Measurements from ENCODE around the gene METTL23.

DNA sequence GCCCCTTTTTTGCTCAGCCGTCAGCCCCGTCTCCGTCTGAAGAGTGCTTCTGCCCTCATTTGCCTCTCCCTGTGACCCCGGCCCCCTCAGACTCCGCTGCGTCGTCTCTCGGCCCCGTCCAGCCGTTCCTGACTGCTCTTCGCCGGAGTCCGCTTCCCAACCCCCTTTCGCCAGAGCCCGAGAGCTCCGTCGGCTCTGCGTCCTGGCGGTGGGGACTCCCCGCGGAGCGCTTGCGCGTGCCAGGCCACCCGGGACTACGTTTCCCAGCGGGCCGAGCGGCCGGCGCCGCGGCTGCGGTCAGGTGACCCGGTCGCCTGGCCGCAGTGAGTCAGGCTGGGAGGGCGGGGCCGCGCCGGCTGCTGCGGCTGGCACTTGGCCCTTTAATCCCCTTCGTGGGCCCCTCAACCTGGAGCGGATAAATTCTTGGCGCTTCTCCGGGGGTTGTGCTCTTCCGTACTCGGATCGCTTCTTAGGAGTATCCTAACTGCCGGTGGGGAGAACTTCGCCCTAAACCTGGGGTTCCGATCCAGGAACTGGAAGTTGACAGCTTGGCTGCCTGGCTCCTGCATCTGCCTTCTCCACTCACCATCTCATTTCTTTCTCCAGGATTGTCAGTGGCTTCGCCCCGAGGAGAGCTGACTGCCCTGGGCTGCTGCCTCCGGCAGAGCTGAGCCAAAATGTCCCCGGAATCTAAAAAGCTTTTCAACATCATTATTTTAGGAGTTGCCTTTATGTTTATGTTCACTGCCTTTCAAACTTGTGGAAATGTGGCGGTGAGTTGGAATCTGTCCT lies 11.2 kb downstream of the METTL23 start, which contains the start of gene MFSD11:
- TF ChIP-seq, protein P1, sequence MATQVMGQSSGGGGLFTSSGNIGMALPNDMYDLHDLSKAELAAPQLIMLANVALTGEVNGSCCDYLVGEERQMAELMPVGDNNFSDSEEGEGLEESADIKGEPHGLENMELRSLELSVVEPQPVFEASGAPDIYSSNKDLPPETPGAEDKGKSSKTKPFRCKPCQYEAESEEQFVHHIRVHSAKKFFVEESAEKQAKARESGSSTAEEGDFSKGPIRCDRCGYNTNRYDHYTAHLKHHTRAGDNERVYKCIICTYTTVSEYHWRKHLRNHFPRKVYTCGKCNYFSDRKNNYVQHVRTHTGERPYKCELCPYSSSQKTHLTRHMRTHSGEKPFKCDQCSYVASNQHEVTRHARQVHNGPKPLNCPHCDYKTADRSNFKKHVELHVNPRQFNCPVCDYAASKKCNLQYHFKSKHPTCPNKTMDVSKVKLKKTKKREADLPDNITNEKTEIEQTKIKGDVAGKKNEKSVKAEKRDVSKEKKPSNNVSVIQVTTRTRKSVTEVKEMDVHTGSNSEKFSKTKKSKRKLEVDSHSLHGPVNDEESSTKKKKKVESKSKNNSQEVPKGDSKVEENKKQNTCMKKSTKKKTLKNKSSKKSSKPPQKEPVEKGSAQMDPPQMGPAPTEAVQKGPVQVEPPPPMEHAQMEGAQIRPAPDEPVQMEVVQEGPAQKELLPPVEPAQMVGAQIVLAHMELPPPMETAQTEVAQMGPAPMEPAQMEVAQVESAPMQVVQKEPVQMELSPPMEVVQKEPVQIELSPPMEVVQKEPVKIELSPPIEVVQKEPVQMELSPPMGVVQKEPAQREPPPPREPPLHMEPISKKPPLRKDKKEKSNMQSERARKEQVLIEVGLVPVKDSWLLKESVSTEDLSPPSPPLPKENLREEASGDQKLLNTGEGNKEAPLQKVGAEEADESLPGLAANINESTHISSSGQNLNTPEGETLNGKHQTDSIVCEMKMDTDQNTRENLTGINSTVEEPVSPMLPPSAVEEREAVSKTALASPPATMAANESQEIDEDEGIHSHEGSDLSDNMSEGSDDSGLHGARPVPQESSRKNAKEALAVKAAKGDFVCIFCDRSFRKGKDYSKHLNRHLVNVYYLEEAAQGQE (IDR thresholded peaks at IDR 0.05; ENCODE audit: unreplicated experiment) = no peak
- TF ChIP-seq, protein P2, sequence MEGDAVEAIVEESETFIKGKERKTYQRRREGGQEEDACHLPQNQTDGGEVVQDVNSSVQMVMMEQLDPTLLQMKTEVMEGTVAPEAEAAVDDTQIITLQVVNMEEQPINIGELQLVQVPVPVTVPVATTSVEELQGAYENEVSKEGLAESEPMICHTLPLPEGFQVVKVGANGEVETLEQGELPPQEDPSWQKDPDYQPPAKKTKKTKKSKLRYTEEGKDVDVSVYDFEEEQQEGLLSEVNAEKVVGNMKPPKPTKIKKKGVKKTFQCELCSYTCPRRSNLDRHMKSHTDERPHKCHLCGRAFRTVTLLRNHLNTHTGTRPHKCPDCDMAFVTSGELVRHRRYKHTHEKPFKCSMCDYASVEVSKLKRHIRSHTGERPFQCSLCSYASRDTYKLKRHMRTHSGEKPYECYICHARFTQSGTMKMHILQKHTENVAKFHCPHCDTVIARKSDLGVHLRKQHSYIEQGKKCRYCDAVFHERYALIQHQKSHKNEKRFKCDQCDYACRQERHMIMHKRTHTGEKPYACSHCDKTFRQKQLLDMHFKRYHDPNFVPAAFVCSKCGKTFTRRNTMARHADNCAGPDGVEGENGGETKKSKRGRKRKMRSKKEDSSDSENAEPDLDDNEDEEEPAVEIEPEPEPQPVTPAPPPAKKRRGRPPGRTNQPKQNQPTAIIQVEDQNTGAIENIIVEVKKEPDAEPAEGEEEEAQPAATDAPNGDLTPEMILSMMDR (conservative IDR thresholded peaks at IDR 0.05; ENCODE audit: low read depth in 2 of 2) = no peak
- TF ChIP-seq ZNF331 (CRISPR knock-in tag; IDR thresholded peaks at IDR 0.05; ENCODE audit: low read depth) (no peak), JUNB (IDR thresholded peaks at IDR 0.05; ENCODE audit: unreplicated experiment) (no peak)

Measured in GM23338 (cell line).